HPDE6-E6E7 (cell line): ENCODE results near the gene ZC3H6.
"Not testable (repeated sequence)": the region's sequence is repeated elsewhere in the genome, so short reads cannot be mapped to it uniquely, and the experiment has no call there.

ENCODE experiments used
- DNase-seq: peaks from one replicate; pipeline ENCODE4 v3.0.0; 2011; ENCODE audit warnings: missing footprints; ENCODE audit errors: extremely low spot score

Gene ZC3H6

GRCh38 chr2:112277596-112278220, 2.3 kb downstream of the ZC3H6 start:
- no peak for DNase-seq

DNA sequence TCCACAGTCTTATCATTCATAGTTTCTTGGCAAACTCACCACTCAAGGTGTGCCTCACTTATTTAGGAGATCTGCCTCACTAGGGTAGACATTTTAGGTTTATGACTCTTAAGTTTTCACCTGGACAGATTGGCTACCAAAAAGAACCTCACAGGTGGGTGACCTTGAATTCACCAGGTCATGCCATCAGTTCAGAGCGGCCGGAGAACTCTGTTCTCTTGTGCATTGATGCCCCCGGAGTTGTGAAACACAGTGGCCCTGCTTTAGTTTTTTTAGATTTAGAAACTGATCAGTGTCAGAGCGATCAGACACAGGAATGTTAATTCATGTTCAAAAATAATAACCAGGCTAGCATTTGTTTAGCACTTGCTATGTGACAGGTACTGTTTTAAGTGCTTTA, 6.7 kb downstream of the ZC3H6 start:
- DNase-seq: not testable (repeated sequence)

DNA sequence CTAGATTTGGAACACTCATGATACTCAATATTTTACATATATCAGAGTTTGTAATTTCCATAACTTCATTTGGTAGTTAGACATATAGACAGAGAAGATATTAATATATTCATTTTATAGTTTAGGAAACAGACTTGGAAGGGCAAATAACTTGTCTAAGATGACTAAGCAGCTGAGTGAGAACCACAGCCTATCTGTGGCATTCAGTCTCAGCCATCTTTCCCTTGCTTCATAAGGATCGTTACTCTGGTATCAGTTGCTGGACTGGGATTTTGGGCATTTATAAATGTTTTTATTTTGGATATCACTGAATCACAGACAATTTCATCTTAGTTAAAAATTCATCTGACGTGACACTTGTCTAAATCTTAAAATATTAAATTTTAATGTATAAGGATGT, 8.1 kb downstream of the ZC3H6 start:
- DNase-seq: not testable (repeated sequence)

- DNase-seq: no peak
Measured at GRCh38 chr2:112290088-112290487, 14.7 kb downstream of the ZC3H6 start.

DNA sequence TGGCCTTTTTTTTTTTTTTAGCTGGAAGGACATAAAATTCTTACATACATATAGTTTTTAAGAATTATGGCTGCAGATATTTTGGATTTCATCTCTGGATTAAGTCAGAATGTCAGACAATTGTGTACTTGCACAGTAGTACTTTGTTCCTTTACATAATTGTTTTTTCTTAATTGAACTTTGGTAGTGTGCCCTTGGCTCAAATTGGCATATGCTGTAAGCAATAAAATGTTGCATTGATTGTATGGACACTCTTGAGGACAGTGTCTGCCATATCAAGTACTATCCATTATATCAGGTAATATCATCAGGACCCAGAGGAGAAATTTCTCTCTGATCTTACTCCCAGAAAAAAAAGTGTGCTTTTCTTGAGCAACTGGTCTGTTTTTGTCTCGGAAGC, 15.3 kb downstream of the ZC3H6 start:
- no peak for DNase-seq

DNA sequence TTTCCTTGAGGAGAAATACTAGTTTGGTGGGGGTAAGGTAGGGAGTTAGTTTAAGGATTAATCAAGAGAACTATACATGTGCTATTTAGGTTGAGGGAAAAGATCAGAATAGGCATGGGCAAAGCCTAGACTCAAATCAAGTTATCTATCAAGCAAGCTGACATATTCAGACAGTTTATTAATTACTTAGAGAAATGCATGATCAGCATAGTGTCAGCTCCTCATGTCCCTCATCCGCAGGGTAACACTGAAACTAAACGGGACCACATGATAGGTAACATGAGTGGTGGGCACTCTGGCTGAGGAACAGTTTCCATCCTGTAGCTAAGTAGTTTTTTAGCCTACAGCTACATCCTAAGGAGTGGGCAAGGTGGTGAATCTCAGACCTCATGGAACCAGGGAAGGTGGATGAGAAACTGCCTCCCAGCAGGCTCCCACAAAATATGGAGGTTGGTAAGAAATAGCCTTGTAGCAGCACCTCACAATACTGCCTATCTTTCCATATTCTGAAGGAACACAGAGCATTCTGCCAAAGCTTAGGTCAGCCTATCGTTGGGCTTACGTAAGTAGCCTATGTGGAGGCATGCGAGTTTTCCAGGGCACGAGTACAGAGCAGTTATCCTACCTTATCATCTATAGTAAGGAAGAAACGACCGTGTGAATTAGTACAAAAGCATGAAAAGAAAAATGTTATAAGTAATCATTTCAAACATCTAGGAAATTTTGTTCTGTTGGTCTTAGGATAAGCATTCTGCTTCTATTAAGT, 18.4 kb downstream of the ZC3H6 start:
- no peak for DNase-seq

- no peak for DNase-seq
Measured at GRCh38 chr2:112295407-112296078, 20.1 kb downstream of the ZC3H6 start.

GRCh38 chr2:112296407-112296806, 21.0 kb downstream of the ZC3H6 start:
- no peak for DNase-seq

- no peak for DNase-seq
Measured at GRCh38 chr2:112301171-112301584, 25.8 kb downstream of the ZC3H6 start.

DNA sequence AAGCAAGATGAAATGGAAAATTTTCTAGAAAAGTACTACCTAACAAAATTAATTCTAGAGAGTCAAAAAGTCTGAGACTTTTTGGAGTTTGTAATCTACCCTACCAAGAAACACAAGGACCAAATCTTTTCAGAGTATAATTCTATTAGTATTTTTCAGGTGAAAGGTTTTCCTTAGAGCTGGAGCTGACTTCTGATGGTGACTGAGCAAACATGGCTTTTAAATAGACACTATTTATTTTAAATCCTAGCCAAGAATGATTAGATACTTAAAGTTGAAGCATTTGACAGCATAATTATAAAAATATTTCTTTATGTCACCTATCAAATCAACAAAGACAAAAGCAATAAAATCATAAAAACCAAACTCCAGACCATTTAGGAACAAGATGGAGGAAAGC, 26.6 kb downstream of the ZC3H6 start:
- DNase-seq: no peak

- no peak for DNase-seq
Measured at GRCh38 chr2:112304298-112304941, 29.0 kb downstream of the ZC3H6 start.

DNA sequence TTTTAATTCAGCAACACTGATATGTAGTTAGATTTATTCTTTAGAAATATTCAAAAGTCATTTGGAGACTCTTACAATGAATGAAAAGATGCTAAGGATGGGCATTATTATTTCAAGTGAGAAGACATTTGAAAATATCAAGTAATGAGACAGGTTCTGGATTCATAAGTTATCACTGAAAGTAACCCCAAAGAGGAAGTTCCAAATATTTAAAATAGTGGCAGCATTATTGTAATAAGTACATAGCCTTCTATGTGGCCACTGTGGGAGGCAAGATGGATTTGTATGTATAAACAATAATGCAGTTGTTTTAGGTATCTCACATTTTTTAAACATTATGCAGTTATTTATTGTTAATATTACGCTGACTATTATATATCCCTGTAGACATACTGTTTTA, 29.7 kb downstream of the ZC3H6 start:
- no peak for DNase-seq

DNA sequence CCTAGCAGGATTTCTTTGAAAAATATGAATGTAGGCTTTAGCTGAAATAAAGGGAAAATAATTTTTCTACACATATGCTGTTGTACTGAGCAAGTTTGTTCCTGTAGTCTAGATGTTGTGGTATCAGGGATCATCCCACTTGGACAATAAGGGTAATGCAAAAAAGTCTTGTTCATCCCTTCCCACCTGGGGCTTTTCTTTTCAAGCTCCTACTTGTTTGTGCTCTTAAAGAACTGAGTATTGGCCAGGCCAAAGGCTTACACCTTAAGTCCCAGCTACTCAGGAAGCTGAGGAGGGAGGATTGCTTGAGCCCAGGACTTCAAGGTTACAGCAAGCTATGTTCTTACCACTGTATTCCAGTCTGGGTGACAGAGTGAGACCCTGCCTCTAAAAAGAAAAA, 35.5 kb downstream of the ZC3H6 start:
- no peak for DNase-seq

DNA sequence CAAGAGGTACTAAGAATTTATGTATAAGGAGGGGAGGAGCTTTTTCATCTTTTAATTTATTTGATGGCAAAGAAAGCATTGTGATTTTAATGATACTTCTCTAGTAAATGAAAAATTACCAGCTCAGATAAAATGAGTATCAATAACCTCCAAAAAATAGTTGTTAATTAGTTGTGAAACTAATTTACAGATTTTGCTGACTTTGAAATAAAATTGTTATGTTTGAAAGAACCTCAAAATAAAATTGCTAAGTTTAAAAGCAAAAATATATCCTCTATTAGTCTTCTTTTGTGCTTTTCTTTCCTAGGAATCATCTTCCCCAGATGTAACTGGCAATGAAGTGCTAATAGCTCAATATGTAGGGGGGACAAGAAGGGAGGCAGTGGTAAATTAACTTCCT, 36.5 kb downstream of the ZC3H6 start:
- DNase-seq: no peak

- DNase-seq: no peak
Measured at GRCh38 chr2:112312821-112313220, 37.4 kb downstream of the ZC3H6 start.

DNA sequence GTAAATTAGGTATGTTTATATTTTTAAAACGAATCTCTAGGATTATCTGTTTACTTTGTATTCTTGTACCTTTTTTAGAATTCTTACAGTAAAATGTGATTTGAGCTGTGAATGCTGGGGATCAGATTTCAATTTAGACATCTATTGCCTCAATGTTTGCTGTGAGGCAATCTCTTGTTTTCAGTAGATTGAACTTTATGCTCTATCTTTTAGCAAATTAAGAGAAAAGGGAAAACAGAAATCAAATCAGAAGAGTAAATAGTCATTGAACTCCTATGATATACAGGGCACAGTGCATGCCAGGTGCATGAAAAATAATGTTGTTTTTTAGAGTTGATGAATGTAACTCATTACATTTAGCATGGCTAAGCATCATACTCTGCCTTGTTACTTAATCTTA, 39.5 kb downstream of the ZC3H6 start:
- no peak for DNase-seq

DNA sequence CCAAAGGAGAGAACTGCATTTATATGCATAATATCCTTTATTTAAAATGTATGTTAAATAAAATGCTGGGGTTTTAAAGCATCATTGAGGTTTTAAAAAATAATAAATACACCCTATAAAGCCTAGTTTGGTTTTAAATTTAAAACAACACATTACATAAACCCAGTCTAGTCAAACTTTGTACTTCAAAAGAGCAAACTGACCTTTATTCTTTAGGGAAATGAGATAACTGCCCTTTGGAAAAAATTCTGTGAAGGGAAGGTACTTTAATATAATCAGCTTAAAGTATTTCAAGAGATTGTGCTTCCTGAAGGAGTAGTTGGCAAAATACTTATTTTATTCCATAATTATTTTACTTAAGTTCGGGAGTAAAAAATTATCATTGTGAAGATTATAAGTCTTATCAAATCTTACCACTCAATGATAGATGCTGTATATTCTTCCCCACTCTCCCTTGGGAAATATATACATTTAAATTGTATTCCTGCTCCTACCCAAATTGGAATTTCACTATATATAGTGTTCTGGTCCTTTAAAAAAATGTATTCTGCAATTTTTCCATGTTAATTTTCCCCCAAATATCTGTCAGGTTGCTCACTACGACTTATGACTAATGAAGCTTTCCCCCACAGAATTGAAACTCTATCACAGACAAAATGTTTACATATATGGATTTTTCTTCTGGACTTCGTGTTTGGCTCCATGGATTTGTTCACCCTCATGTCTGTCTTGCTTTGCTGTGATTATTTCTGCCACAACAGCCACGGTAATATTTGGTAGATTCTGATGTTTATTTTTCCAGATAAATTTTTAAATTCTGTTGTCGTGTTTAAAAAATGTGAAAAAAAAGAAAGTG, 42.1 kb downstream of the ZC3H6 start:
- no peak for DNase-seq

- DNase-seq: no peak
Measured at GRCh38 chr2:112318515-112318914, 43.1 kb downstream of the ZC3H6 start.

DNA sequence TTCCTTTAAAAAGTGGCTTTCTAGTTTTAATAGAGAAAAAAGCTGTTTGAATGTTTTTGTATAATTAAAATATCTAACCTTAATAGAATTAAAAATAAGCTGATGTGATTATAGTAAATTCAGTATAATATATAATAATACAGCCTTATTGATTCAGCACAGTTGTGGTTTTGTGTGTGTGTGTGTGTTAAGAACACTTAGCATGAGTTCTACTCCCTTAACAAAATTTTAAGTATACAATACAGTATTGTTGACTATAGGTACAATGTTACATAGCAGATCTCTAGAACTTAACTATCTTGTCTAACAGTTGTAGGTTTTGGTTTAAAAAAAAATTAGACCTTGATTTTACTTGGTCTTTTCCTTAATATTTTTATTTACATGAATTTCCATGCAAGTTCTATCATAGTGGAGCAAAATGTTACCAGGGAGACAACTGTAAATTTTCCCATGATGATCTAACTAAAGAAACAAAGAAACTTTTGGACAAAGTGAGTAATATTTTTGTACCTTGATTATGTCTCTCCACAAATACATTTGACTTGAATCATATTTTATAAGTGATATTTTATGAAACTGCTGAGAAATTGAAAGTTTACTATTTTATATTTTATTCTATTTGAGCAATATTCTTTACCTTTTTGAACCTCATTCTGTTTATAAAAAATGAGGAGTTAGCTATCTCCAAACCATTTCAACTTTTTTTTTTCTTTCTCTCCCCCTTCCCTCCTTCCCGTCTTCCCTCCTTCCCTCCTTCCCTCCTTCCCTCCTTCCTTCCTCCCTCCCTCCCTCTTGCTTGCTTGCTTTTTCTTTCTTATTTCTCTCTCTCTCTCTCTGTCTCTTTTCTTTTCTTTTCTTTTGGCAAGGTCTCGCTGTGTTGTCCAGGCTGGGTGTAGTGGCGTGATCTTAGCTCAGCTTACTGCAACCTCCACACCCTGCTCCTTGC, 46.3 kb downstream of the ZC3H6 start:
- no peak for DNase-seq

DNA sequence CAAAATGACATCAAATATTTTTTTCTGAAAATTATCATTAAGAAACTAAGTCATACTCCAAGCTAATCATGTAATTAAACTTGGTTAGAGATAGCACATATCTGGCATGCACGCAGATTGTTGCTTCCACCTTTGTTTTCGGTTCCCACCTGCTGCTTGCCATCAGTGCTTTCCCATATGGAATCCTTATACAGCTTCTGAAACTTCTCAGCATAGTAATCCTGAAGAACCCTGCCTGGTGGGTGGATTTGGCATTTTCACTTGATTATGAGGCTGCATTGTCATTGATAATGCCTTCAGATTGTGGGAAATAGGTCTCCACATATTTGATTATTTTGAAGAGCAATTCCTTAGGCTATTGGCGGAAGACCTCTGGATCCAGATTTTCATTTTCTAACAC, 47.5 kb downstream of the ZC3H6 start:
- DNase-seq: no peak
